Immature natural killer cell (primary cell): ENCODE data around the gene PDCD1LG2. TPM values are rescaled to one million over a fixed set of nuclear protein-coding genes. Genes with fewer than 3 reads are reported as not detected.

Source experiments
- DNase-seq, 3 donors: peaks; one replicate each; pipeline ENCODE4 v3.0.0; 2022; ENCODE audit warnings: mixed read lengths in 1 of 3
- H3K27ac Mint-ChIP-seq, 6 donors: one replicate each; pipeline ENCODE4 v1.8.0; 2020; ENCODE audit warnings: mixed read lengths in 6 of 6, mild to moderate bottlenecking in 5 of 6, inconsistent platforms in 4 of 6, moderate library complexity in 3 of 6
- H3K27me3 Mint-ChIP-seq, 3 donors: one replicate each; pipeline ENCODE4 v1.8.0; 2020 to 2021; ENCODE audit warnings: low read depth in 3 of 3, mild to moderate bottlenecking in 3 of 3, mixed read lengths in 3 of 3, moderate library complexity in 3 of 3, inconsistent platforms in 1 of 3
- H3K36me3 Mint-ChIP-seq, 3 donors: one replicate each; pipeline ENCODE4 v1.8.0; 2020; ENCODE audit warnings: mixed read lengths in 3 of 3, inconsistent platforms in 2 of 3, mild to moderate bottlenecking in 2 of 3
- H3K4me1 Mint-ChIP-seq, 2 donors: one replicate each; pipeline ENCODE4 v1.8.0; 2020; ENCODE audit warnings: inconsistent platforms in 2 of 2, mild to moderate bottlenecking in 2 of 2, mixed read lengths in 2 of 2, moderate library complexity in 1 of 2
- H3K4me3 Mint-ChIP-seq, 5 donors: one replicate each; pipeline ENCODE4 v1.8.0; 2020; ENCODE audit warnings: mild to moderate bottlenecking in 5 of 5, mixed read lengths in 5 of 5, inconsistent platforms in 3 of 5, moderate library complexity in 3 of 5
- H3K9me3 Mint-ChIP-seq, 6 donors: one replicate each; pipeline ENCODE4 v1.8.0; 2020; ENCODE audit warnings: mild to moderate bottlenecking in 6 of 6, mixed read lengths in 6 of 6, inconsistent platforms in 4 of 6, moderate library complexity in 3 of 6
- polyA plus RNA-seq, 3 donors: library from polyadenylated mRNA; unstranded; fragments of 300-500 nt; fragmentation: Illumina TruSeq; gene quantifications; one replicate each; pipeline ENCODE4 v1.2.3, GENCODE V29; 2021

The PDCD1LG2 gene
- polyA plus RNA-seq, 3 donors from 2014 or later = 0.09 to 0.10 TPM; not detected in 1

DNA sequence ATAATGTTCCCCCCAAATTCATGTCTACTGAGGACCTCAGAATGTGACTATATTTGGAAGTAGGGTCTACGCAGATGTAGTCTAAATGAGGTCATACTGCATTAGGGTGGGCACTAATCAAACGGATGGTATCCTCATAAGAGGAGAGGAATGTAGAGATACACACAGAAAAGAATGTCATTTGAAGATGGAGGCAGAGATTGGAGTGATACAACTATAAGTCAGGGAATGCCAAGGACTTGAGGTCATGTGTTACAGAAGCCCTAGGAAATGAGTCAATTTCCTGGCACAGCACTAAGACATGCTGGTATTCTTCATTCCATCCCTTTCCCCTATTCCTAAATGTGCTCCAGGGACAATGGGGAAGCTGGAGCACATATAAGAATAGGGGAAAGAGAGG is 758 bp upstream of the PDCD1LG2 start:
- H3K9me3 Mint-ChIP-seq = peaks cover 0 to 2% (median 0%) of the 10 kb centered on the region in 6 donors
- peaks cover 0 to 5% (median 0%) of the 10 kb centered on the region in 3 donors for H3K36me3 Mint-ChIP-seq
- H3K27me3 Mint-ChIP-seq = peaks cover 2 to 3% (median 3%) of the 10 kb centered on the region in 3 donors
- H3K4me1 Mint-ChIP-seq = peaks cover 0 to 11% of the 10 kb centered on the region in 2 donors
- peak overlapping the region in 1 of 6 donors; percentile 83 for H3K27ac Mint-ChIP-seq
- no peak for DNase-seq
- H3K4me3 Mint-ChIP-seq = peak overlapping the region in 1 of 5 donors; percentile 82

DNA sequence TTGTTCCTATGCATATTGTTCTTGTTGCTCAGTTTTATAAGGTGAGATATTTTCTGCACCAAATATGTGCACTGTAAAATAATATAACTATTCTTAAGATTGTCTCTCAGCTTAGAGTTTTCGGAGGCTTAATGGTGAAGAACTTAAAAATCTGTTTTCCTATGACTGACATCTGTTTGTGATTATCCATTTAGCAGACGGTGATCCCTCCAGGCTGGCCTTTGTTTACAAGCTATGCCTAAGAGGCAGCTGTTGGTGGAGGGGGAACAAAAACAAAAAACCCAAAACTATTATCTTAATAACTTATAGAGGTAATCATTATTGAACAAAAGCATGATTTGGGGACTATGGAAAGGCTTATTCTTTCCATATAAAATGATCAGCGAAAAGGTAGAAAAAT is 658 bp downstream of the PDCD1LG2 start:
- H3K9me3 Mint-ChIP-seq = no peaks in the 10 kb centered on the region
- DNase-seq = no peak
- H3K4me3 Mint-ChIP-seq = peak overlapping the region in 1 of 5 donors; percentile 82
- H3K27ac Mint-ChIP-seq = peak overlapping the region in 2 of 6 donors; percentile 83 to 89
- peaks cover 0 to 4% of the 10 kb centered on the region in 2 donors for H3K4me1 Mint-ChIP-seq
- H3K27me3 Mint-ChIP-seq = peaks cover 0 to 2% (median 1%) of the 10 kb centered on the region in 3 donors
- no peaks in the 10 kb centered on the region for H3K36me3 Mint-ChIP-seq

DNA sequence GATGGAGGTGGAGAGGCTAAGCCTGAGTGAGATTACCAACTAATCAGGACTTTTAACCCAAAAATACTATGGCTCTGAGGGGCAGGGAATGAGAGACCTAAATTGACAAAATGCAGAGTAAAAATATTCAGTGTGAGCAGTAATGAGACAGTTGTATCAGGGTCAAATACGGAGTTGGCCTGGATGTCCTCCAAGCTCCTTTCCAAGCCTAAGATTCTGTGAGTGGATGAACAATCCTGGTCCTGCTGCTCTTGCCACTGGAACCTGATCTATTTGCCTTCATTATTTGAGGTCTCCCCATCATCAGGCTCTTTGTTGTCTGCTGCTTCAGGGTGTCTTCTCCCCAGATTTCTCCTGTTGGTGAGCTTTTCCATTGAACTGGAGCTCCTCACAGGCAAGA is 1.1 kb downstream of the PDCD1LG2 start:
- Mint-ChIP-seq H3K36me3 (no peaks in the 10 kb centered on the region), H3K27me3 (peaks cover 0 to 2% (median 1%) of the 10 kb centered on the region in 3 donors), H3K4me1 (peaks cover 0 to 4% of the 10 kb centered on the region in 2 donors), H3K9me3 (no peaks in the 10 kb centered on the region), H3K27ac (no peak overlapping the region), H3K4me3 (peak overlapping the region in 1 of 5 donors; percentile 14)
- no peak for DNase-seq

DNA sequence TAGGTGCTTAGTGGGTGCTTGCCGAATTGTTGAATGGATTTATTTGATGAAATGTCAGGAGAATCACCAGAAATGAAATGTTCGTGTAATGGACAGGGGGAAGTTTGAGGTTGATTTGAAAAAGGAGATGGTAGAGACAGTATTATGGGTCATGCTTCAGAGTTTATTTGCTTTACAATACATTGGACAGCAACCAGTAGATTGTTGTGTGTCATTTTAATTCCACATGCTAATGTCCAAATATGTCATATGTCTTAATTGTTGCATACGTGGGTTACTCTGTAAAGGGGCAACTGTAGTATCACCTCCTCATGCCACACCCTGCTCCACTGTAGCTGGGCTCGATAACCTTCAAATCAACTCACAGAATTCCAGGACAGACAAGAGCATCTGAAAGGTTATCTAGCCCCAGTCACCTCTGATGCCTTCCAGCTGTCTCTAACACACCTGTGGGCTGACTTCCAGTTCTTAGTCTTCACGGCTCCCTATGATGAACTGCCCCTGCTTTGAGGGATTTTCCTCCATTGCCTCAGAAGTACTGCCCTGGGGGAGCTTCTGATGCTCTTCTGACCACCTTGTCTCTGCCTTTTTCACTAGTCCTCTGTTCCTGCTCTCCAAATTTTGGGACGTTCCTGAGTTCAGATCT is 1.7 kb downstream of the PDCD1LG2 start:
- Mint-ChIP-seq H3K4me3 (no peak overlapping the region), H3K9me3 (no peaks in the 10 kb centered on the region), H3K27ac (no peak overlapping the region), H3K4me1 (peaks cover 0 to 4% of the 10 kb centered on the region in 2 donors), H3K36me3 (no peaks in the 10 kb centered on the region), H3K27me3 (peaks cover 1 to 3% (median 2%) of the 10 kb centered on the region in 3 donors)
- DNase-seq = no peak

DNA sequence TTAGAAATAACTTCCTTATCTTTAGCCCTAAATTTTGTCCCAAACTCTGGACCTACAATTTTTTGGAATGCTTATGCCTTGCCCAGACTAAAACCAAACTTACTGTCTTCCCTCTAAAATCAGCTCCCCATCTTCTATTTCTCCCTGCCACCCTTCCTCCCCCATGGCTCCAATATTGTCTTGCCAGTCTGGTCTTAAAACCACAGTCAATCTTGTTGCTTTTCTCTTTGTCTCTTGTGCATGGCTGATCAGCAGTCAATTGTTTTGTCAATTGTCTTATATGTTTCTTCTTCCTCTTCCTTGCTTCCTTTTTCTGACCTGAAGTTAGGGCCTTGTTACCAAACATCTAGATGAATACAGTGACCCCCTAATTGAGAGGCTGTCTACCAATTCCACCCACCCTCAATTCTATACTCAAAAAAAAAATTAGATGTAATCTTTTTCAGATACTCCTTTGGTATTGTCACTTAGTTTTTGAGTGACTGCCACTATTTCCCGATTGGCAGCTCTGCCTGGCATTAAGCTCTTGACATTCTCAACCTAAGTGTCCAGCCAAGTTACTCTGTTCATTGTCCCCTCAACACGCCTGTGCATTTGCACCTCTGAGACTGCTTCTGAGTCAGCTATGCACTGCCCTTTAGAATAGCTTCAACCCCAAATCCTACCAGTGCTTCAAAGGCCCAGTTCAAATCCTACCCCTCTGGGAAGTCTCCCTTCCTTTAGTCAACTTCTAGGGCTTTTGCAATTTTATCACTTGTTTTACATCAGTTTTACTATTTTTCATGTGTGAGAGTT is 2.5 kb downstream of the PDCD1LG2 start:
- Mint-ChIP-seq H3K36me3 (no peaks in the 10 kb centered on the region), H3K4me3 (peak overlapping the region in 1 of 5 donors; percentile 9), H3K27me3 (peaks cover 0 to 3% (median 2%) of the 10 kb centered on the region in 3 donors), H3K27ac (no peak overlapping the region), H3K9me3 (no peaks in the 10 kb centered on the region), H3K4me1 (peaks cover 0 to 4% of the 10 kb centered on the region in 2 donors)
- DNase-seq = no peak

DNA sequence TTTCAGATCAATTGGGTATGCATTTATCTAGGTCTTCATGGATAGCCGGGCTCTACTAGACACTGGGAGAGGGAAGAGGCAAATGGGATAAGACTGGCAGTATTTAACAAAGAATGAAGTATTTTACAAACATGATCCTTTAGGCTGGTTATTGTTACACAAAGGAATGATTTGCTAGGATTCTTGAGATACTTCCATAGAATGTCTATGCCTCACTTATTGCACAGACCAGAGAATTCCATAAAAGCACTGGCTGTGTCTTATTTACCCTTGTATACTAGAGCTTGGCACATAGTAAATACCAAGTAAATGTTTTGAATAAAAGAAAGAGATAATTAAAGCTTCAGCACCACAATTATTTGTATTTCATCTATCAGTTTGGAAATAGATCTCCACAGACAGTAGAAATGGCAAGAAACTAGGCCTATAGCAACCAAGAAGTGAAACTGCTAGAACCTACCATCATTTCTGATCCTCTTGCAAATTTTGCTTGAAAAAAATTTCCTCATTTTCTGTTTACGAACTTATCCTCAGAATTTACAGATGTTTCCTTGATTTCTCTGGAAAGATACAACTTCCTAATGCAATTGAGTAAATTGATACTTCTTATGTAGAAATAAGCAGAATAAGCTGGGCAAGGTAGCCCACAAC is 3.8 kb downstream of the PDCD1LG2 start:
- Mint-ChIP-seq H3K9me3 (no peaks in the 10 kb centered on the region), H3K27me3 (peaks cover 0 to 3% (median 0%) of the 10 kb centered on the region in 3 donors), H3K4me1 (peaks cover 0 to 8% of the 10 kb centered on the region in 2 donors), H3K4me3 (no peak overlapping the region), H3K27ac (no peak overlapping the region), H3K36me3 (no peaks in the 10 kb centered on the region)
- no peak for DNase-seq

DNA sequence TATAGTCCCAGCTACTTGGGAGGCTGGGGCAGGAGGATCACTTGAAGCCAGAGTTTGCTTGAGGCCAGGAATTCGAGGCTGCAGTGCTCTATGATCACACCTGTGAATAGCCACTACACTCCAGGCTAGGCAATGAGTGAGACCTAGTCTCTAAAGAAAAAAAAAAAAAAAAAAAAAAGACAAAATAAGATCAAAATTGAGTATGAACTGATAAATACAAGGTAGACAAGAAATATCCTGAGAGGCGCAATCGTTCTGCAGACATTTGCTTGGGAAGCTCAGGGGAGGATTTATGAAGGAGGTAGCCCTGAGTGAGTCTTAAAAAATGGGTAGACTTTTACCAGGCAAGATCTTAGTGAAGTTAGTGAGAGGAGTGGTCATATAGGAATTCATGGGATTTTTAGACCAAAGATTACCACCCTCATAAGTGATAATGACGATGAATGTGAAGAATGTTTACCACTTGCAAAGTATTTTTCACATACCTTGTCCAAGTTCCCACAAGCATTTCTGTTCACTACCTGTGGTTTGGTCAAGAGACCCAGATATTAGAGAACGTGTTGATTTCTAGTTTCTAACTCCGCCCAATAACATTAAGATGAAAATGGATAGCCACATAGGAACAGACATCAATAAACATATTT is 4.4 kb downstream of the PDCD1LG2 start:
- Mint-ChIP-seq H3K4me3 (no peak overlapping the region), H3K4me1 (peaks cover 0 to 13% of the 10 kb centered on the region in 2 donors), H3K36me3 (no peaks in the 10 kb centered on the region), H3K27me3 (peaks cover 0 to 3% (median 0%) of the 10 kb centered on the region in 3 donors), H3K9me3 (no peaks in the 10 kb centered on the region), H3K27ac (no peak overlapping the region)
- no peak for DNase-seq

DNA sequence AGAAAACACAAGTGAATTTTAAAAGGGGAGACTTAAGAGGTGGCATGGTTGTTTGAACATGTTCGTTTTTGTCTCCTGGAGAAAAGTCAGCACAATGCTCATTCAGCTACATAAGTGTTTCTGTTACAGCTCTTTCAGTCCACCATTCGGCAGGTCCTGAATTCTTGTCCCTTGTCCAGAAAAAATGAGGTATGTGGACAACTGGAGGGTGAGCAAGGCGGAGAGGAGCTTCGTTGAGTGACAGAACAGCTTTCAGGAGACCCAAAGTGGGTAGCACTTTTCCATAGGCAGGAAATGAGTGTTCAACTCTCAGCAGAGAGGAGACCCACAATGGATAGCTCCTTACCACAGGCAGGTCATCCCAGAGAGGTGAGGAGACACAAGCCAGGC is 4.9 kb downstream of the PDCD1LG2 start:
- Mint-ChIP-seq H3K9me3 (no peaks in the 10 kb centered on the region), H3K27me3 (peaks cover 0 to 3% (median 0%) of the 10 kb centered on the region in 3 donors), H3K27ac (no peak overlapping the region), H3K4me1 (peaks cover 0 to 9% of the 10 kb centered on the region in 2 donors), H3K4me3 (no peak overlapping the region), H3K36me3 (no peaks in the 10 kb centered on the region)
- no peak for DNase-seq

DNA sequence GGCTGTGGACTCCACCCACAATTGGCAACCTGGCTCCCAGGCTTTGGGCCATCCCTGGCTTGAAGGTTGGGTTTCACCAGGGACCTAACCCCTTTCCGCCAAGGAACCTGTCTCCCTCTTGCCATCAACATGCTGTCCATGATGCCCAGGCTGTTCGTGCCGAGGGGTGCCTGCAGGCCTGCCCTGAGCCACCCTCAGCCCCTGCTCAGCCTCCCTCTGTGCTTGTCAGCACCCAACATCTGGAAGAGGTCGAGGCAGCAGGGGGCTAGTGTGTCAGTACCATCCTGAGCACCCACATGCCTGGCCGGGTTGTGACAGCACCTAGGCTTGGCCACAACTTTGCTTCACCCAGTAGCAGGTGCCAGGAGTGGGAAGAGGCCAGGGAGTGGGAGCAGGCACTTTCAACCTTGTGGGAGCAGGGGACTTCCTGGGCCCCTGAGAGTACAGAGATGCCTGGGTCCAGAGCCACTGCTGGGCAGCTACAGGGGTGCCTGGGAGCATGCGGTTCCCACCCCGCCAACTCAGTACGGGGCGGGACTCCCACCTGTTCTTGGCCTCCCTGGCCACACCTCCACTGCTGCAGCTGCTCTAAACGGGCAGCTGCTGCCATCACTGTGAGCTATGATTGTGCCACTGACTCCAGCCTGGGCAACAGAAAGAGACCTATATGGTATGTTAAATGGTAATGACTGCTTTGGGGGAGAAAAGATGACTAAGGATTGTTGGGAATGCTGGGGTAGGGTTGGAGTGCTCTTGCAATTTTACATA is 6.3 kb downstream of the PDCD1LG2 start:
- Mint-ChIP-seq H3K27me3 (peaks cover 0 to 3% (median 0%) of the 10 kb centered on the region in 3 donors), H3K9me3 (no peaks in the 10 kb centered on the region), H3K4me1 (peaks cover 0 to 9% of the 10 kb centered on the region in 2 donors), H3K36me3 (no peaks in the 10 kb centered on the region), H3K27ac (no peak overlapping the region), H3K4me3 (no peak overlapping the region)
- DNase-seq = no peak

DNA sequence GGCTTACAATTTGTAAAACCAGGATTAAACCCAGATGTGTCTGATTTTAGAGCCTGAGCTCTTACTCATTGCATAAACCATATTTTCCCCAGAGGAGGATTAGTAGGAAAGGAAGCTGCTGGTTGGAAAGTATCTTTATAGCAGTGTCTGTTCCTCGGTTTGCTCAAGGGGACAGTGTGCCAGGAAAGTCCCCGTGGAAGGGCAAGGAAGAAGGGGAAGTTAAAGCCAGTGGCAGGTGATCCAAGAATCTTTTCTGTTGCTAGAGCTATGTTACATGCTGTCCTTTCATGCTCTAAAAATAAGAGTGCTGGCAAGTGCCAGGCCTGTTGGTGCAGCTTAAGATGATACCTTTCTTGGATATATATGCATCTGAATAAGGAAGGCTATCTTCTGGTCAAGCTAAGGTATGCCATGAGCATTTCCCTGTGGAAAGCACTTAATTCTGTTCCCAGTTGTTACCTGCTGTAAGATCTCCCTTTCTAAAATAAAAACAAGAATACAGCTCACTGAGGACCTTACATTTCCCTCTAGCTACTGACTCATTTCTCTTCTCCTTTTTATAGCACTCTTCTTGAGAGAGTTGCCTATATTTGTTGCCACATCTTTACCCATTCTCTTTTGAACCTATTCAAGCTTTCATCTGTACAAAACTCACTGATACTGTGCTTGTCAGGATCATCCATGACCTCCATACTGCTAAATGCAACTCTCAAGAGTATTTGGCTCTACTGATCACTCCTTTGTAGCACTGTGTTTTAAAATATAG is 8.0 kb downstream of the PDCD1LG2 start:
- Mint-ChIP-seq H3K9me3 (no peaks in the 10 kb centered on the region), H3K27ac (no peak overlapping the region), H3K4me3 (no peak overlapping the region), H3K4me1 (peaks cover 0 to 9% of the 10 kb centered on the region in 2 donors), H3K36me3 (no peaks in the 10 kb centered on the region), H3K27me3 (peaks cover 0 to 3% (median 0%) of the 10 kb centered on the region in 3 donors)
- DNase-seq = no peak

DNA sequence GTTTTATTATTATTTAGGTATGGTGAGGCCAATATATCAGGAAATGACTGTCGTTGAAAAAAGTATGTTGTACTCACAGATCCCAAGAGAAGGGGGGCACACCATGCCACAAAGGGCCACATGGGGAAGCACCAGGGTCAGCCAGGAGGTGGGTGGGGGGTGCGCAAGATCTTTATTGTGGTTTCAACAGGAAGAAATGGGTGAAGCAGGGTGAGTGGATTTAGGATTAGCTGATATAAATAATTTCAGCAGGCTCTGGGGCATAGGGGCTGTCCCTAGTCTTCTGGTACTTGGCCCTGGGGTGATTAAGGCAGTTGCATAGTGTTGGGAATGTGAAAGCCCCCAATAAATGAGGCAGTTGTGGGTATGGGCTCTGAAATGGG is 8.6 kb downstream of the PDCD1LG2 start:
- H3K9me3 Mint-ChIP-seq = no peaks in the 10 kb centered on the region
- peaks cover 0 to 3% (median 2%) of the 10 kb centered on the region in 3 donors for H3K27me3 Mint-ChIP-seq
- no peak overlapping the region for H3K4me3 Mint-ChIP-seq
- no peaks in the 10 kb centered on the region for H3K36me3 Mint-ChIP-seq
- no peak for DNase-seq
- H3K4me1 Mint-ChIP-seq = peaks cover 0 to 9% of the 10 kb centered on the region in 2 donors
- H3K27ac Mint-ChIP-seq = no peak overlapping the region

DNA sequence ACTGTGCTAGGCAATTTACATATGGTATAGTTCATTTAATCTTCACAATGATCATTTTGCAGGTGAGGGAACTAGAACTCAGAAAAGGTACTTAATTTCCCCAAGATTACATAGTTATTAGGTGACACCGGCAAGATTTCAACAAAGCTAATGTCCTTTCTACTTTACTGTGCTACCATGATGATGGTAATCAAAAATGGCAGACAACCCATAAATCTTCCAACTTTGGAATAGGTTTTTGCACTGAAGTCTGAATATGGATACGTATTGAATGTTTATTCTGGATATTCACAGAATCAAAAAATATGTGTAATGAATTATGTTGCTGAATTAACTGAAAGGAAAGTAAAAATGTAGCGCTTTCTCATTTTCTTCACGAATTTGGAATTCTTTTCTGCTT is 13.8 kb downstream of the PDCD1LG2 start:
- Mint-ChIP-seq H3K27me3 (peaks cover 0 to 2% (median 0%) of the 10 kb centered on the region in 3 donors), H3K27ac (no peak overlapping the region), H3K9me3 (no peaks in the 10 kb centered on the region), H3K4me3 (no peak overlapping the region), H3K36me3 (no peaks in the 10 kb centered on the region), H3K4me1 (peaks cover 0 to 5% of the 10 kb centered on the region in 2 donors)
- DNase-seq = no peak
